ENCODE results near the gene GRIK5.

GRCh38 chr19:42023943-42024260 lies 46.1 kb downstream of the GRIK5 start:
- no peak for TF ChIP-seq POLR2A (IDR thresholded peaks at IDR 0.05)
- TF ChIP-seq, protein P1, sequence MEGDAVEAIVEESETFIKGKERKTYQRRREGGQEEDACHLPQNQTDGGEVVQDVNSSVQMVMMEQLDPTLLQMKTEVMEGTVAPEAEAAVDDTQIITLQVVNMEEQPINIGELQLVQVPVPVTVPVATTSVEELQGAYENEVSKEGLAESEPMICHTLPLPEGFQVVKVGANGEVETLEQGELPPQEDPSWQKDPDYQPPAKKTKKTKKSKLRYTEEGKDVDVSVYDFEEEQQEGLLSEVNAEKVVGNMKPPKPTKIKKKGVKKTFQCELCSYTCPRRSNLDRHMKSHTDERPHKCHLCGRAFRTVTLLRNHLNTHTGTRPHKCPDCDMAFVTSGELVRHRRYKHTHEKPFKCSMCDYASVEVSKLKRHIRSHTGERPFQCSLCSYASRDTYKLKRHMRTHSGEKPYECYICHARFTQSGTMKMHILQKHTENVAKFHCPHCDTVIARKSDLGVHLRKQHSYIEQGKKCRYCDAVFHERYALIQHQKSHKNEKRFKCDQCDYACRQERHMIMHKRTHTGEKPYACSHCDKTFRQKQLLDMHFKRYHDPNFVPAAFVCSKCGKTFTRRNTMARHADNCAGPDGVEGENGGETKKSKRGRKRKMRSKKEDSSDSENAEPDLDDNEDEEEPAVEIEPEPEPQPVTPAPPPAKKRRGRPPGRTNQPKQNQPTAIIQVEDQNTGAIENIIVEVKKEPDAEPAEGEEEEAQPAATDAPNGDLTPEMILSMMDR (IDR thresholded peaks at IDR 0.05) = no peak

Data from right lobe of liver (tissue), 4 donors.